Hepatocyte (in vitro differentiated cells): ENCODE data around the gene CCNQ.

Experiments
- EZH2 ChIP-seq: fragments of 200-600 bp; sonication (generic); IDR thresholded peaks from 2 replicates; pipeline ENCODE4 v1.6.1; 2016; ENCODE audit warnings: antibody characterized with exemption, mild to moderate bottlenecking, borderline replicate concordance
- EZH2phosphoT487 ChIP-seq: fragments of 200-600 bp; sonication (generic); IDR thresholded peaks from one replicate; pipeline ENCODE4 v1.6.1; 2018; ENCODE audit warnings: antibody characterized with exemption, mild to moderate bottlenecking, low read depth, moderate library complexity; ENCODE audit not compliant: unreplicated experiment, severe bottlenecking
- TF ChIP-seq, protein P1 (sequence below): fragments of 200-600 bp; sonication (generic); IDR thresholded peaks from 2 replicates; pipeline ENCODE4 v1.5.1; 2016; ENCODE audit warnings: antibody characterized with exemption, mild to moderate bottlenecking; ENCODE audit not compliant: poor library complexity

DNA sequence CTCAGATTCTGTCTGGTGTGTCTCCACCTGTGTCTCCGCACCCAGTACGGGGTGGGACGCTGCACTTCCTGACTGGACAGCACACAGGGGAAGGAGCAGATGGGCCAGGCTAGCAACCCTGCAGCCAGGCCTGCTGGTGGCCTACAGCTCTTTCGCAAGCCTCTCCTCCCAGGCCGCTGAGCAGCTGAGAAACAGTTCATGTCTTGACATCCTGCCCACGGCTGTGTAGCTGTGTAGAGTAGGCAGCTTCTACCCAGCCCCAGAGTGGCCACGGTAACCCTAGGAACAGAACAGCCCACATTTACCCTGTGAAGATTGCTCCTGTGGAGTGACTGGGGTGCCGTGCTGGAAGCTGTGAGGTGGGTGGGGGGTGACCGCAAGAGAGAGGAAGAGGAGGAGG lies 38.9 kb downstream of the CCNQ start:
- TF ChIP-seq, protein P1, sequence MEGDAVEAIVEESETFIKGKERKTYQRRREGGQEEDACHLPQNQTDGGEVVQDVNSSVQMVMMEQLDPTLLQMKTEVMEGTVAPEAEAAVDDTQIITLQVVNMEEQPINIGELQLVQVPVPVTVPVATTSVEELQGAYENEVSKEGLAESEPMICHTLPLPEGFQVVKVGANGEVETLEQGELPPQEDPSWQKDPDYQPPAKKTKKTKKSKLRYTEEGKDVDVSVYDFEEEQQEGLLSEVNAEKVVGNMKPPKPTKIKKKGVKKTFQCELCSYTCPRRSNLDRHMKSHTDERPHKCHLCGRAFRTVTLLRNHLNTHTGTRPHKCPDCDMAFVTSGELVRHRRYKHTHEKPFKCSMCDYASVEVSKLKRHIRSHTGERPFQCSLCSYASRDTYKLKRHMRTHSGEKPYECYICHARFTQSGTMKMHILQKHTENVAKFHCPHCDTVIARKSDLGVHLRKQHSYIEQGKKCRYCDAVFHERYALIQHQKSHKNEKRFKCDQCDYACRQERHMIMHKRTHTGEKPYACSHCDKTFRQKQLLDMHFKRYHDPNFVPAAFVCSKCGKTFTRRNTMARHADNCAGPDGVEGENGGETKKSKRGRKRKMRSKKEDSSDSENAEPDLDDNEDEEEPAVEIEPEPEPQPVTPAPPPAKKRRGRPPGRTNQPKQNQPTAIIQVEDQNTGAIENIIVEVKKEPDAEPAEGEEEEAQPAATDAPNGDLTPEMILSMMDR: no peak
- TF ChIP-seq EZH2: no peak
- TF ChIP-seq EZH2phosphoT487: no peak
